ENCODE results near the gene NAIF1. TPM values are rescaled to one million over a fixed set of nuclear protein-coding genes. Genes with fewer than 3 reads are reported as not detected.

Gene NAIF1
- total RNA-seq, 2 experiments from 2014 or later = 8.6 to 14.9 TPM

- POLR2A ChIA-PET = interaction anchor here (0.7 kb wide), 1 partner anchor 213 kb away, joined by 4 read pairs; no protein-coding TSS in a partner anchor
- no peak for DNase-seq (ENCODE audit: low spot score)
- intact Hi-C loops (cut with micrococcal nuclease; ENCODE audit: unreplicated experiment) = no loop called here
- no peak overlapping the region for H2AFZ ChIP-seq (ENCODE audit: low read length)
- no peak for TF ChIP-seq CTCF (conservative IDR thresholded peaks at IDR 0.05; ENCODE audit: low read length)
- TF ChIP-seq EZH2phosphoT487 (IDR thresholded peaks at IDR 0.05; ENCODE audit: borderline replicate concordance, low read depth, low read length) = no peak
- H3K27ac ChIP-seq (ENCODE audit: low read depth, low read length, poor library complexity, severe bottlenecking) = no peak overlapping the region
- H3K9me2 ChIP-seq (ENCODE audit: insufficient read depth, low read length) = no peaks in the 10 kb centered on the region
- H3K79me2 ChIP-seq (ENCODE audit: insufficient read depth, low read depth, low read length) = peaks cover 71% of the 10 kb centered on the region
- no peaks in the 10 kb centered on the region for H3K9me3 ChIP-seq (ENCODE audit: low read length)
- peaks cover 7% of the 10 kb centered on the region for H3K4me1 ChIP-seq (ENCODE audit: insufficient read depth, low read length, poor library complexity, severe bottlenecking)
- H3K36me3 ChIP-seq (ENCODE audit: insufficient read depth, low read length) = peaks cover 43% of the 10 kb centered on the region
- no peak overlapping the region for H3K4me3 ChIP-seq (ENCODE audit: low read depth, low read length, poor library complexity, severe bottlenecking)
- no TSS peak for BruUV-seq (replicated peaks)
- no peak overlapping the region for H3K4me2 ChIP-seq (ENCODE audit: low read length)
- CTCF ChIA-PET (ENCODE audit: unreplicated experiment) = no interaction called here
- no peaks in the 10 kb centered on the region for H4K20me1 ChIP-seq (ENCODE audit: insufficient read depth, low read length)
These were observed 18.8 kb upstream of the NAIF1 start for GRCh38 chr9:128085943-128086342.

- intact Hi-C loops (cut with micrococcal nuclease; ENCODE audit: unreplicated experiment) = no loop called here
- H3K9me3 ChIP-seq (ENCODE audit: low read length) = no peaks in the 10 kb centered on the region
- POLR2A ChIA-PET = no interaction called here
- no peak for DNase-seq (ENCODE audit: low spot score)
- H3K4me1 ChIP-seq (ENCODE audit: insufficient read depth, low read length, poor library complexity, severe bottlenecking) = peaks cover 7% of the 10 kb centered on the region
- no peaks in the 10 kb centered on the region for H4K20me1 ChIP-seq (ENCODE audit: insufficient read depth, low read length)
- TF ChIP-seq EZH2phosphoT487 (IDR thresholded peaks at IDR 0.05; ENCODE audit: borderline replicate concordance, low read depth, low read length) = no peak
- no peak for TF ChIP-seq CTCF (conservative IDR thresholded peaks at IDR 0.05; ENCODE audit: low read length)
- H3K4me2 ChIP-seq (ENCODE audit: low read length) = no peak overlapping the region
- peaks cover 43% of the 10 kb centered on the region for H3K36me3 ChIP-seq (ENCODE audit: insufficient read depth, low read length)
- H2AFZ ChIP-seq (ENCODE audit: low read length) = no peak overlapping the region
- no peak overlapping the region for H3K27ac ChIP-seq (ENCODE audit: low read depth, low read length, poor library complexity, severe bottlenecking)
- no peaks in the 10 kb centered on the region for H3K9me2 ChIP-seq (ENCODE audit: insufficient read depth, low read length)
- peaks cover 75% of the 10 kb centered on the region for H3K79me2 ChIP-seq (ENCODE audit: insufficient read depth, low read depth, low read length)
- CTCF ChIA-PET (ENCODE audit: unreplicated experiment) = interaction anchor here (0.9 kb wide), 1 partner anchor 33 kb away, joined by 3 read pairs; no protein-coding TSS in a partner anchor
- no TSS peak for BruUV-seq (replicated peaks)
- no peak overlapping the region for H3K4me3 ChIP-seq (ENCODE audit: low read depth, low read length, poor library complexity, severe bottlenecking)
These were observed 17.6 kb upstream of the NAIF1 start for GRCh38 chr9:128084746-128085145.

- H3K79me2 ChIP-seq (ENCODE audit: insufficient read depth, low read depth, low read length) = peaks cover 72% of the 10 kb centered on the region
- no TSS peak for BruUV-seq (replicated peaks)
- no peak for TF ChIP-seq CTCF (conservative IDR thresholded peaks at IDR 0.05; ENCODE audit: low read length)
- TF ChIP-seq EZH2phosphoT487 (IDR thresholded peaks at IDR 0.05; ENCODE audit: borderline replicate concordance, low read depth, low read length) = no peak
- H4K20me1 ChIP-seq (ENCODE audit: insufficient read depth, low read length) = no peaks in the 10 kb centered on the region
- peaks cover 22% of the 10 kb centered on the region for H3K4me1 ChIP-seq (ENCODE audit: insufficient read depth, low read length, poor library complexity, severe bottlenecking)
- peaks cover 44% of the 10 kb centered on the region for H3K36me3 ChIP-seq (ENCODE audit: insufficient read depth, low read length)
- CTCF ChIA-PET (ENCODE audit: unreplicated experiment) = no interaction called here
- H3K4me3 ChIP-seq (ENCODE audit: low read depth, low read length, poor library complexity, severe bottlenecking) = no peak overlapping the region
- intact Hi-C loops (cut with micrococcal nuclease; ENCODE audit: unreplicated experiment) = no loop called here
- DNase-seq (ENCODE audit: low spot score) = no peak
- H3K4me2 ChIP-seq (ENCODE audit: low read length) = no peak overlapping the region
- no peaks in the 10 kb centered on the region for H3K9me2 ChIP-seq (ENCODE audit: insufficient read depth, low read length)
- no peak overlapping the region for H2AFZ ChIP-seq (ENCODE audit: low read length)
- H3K27ac ChIP-seq (ENCODE audit: low read depth, low read length, poor library complexity, severe bottlenecking) = peak overlapping the region; percentile 31
- POLR2A ChIA-PET = interaction anchor here (0.6 kb wide), 1 partner anchor 9 kb away, joined by 4 read pairs; no protein-coding TSS in a partner anchor
- no peaks in the 10 kb centered on the region for H3K9me3 ChIP-seq (ENCODE audit: low read length)
These were observed 15.0 kb upstream of the NAIF1 start for GRCh38 chr9:128082151-128082550.
